ENCODE data around the gene SEBOX. TPM values are rescaled to one million over a fixed set of nuclear protein-coding genes. Genes with fewer than 3 reads are reported as not detected.

The SEBOX gene
- polyA plus RNA-seq, 3 donors, result not detected

DNA sequence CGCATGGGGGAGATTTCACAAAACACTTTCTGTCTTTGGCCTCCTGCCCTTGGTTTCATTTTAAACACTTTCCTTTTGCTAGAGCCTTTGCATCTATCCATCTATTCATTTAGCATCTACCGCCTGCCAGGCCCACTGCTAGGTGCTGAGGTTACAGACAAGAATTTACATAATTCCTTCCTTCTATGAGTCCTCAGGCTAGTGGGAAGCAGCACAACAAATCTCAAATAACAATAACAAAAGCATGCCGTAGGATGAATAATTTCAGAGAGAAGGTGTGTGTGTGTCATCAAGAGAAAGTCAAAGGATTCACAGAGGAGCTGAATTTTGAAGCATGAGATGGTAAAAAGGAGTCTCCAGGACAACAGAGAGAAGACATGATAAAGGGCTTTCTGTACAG lies 47.1 kb upstream of the SEBOX start:
- peaks cover 5% of the 10 kb centered on the region for H3K4me1 Mint-ChIP-seq
- no peaks in the 10 kb centered on the region for H3K9me3 Mint-ChIP-seq
- Histone ChIP-seq H3K4me1 (ENCODE audit: control insufficient read depth in 1 of 2, insufficient read depth in 2 of 2, low read length in 2 of 2) (no peaks in the 10 kb centered on the region), H3K36me3 (replicated peaks in 1 of 2; ENCODE audit: control insufficient read depth in 1 of 2, insufficient read depth in 2 of 2, low read length in 2 of 2) (no peaks in the 10 kb centered on the region), H2AFZ (ENCODE audit: insufficient read depth, low read depth, low read length, poor library complexity, severe bottlenecking) (no peak overlapping the region), H3K27ac (ENCODE audit: low read depth in 1 of 2, low read length in 2 of 2) (no peak overlapping the region), H3K4me2 (replicated peaks; ENCODE audit: extremely low read depth, low read length, poor library complexity, severe bottlenecking) (no peak overlapping the region), H4K20me1 (ENCODE audit: insufficient read depth, low read length) (no peaks in the 10 kb centered on the region), H3K9ac (ENCODE audit: insufficient read depth, low read length, poor library complexity, severe bottlenecking) (no peak overlapping the region), H3K79me2 (ENCODE audit: insufficient read depth, low read length) (no peaks in the 10 kb centered on the region), H3K27me3 (ENCODE audit: control insufficient read depth in 2 of 2, insufficient read depth in 2 of 2, low read length in 2 of 2) (no peaks in the 10 kb centered on the region), H3K9me3 (replicated peaks in 1 of 2; ENCODE audit: control insufficient read depth in 1 of 2, insufficient read depth in 1 of 2, low read length in 2 of 2) (no peaks in the 10 kb centered on the region), H3K4me3 (replicated peaks in 1 of 3; ENCODE audit: low read depth in 2 of 3, low read length in 3 of 3) (no peak overlapping the region)
- WGBS (ENCODE audit: insufficient coverage), result no CpG with 5 or more reads among the region's 3 CpGs
- TF ChIP-seq, protein P1, sequence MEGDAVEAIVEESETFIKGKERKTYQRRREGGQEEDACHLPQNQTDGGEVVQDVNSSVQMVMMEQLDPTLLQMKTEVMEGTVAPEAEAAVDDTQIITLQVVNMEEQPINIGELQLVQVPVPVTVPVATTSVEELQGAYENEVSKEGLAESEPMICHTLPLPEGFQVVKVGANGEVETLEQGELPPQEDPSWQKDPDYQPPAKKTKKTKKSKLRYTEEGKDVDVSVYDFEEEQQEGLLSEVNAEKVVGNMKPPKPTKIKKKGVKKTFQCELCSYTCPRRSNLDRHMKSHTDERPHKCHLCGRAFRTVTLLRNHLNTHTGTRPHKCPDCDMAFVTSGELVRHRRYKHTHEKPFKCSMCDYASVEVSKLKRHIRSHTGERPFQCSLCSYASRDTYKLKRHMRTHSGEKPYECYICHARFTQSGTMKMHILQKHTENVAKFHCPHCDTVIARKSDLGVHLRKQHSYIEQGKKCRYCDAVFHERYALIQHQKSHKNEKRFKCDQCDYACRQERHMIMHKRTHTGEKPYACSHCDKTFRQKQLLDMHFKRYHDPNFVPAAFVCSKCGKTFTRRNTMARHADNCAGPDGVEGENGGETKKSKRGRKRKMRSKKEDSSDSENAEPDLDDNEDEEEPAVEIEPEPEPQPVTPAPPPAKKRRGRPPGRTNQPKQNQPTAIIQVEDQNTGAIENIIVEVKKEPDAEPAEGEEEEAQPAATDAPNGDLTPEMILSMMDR (IDR thresholded peaks at IDR 0.05), result no peak
- no peak for DNase-seq
- intact Hi-C loops (cut with micrococcal nuclease), result loop anchor here in 1 of 2 donors (10.0 kb wide), 1 partner anchor 177 kb away; no protein-coding TSS in a partner anchor
- H3K36me3 Mint-ChIP-seq, result no peaks in the 10 kb centered on the region
- H3K4me3 Mint-ChIP-seq, result no peak overlapping the region
- no peak overlapping the region for H3K27ac Mint-ChIP-seq
- H3K27me3 Mint-ChIP-seq (ENCODE audit: low read depth in 3 of 3), result peaks cover 4 to 6% (median 5%) of the 10 kb centered on the region in 3 donors

DNA sequence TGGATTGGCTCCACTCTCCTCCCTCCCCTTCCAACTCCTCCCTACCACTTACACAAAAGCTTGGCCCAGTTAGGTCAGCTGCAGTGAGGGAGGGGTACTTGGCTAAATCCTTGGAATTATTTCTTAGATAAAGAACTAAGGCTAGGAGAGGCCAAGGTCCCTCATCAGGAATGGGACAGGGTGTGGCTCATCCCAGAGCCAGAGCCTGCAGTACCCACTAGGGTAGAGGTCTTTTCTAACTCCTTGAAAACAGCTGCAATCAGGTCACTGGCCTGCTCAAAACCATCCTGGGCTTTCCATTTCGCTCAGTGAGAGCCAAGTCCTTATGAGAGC lies 42.9 kb upstream of the SEBOX start:
- Histone ChIP-seq H3K36me3 (replicated peaks in 1 of 2; ENCODE audit: control insufficient read depth in 1 of 2, insufficient read depth in 2 of 2, low read length in 2 of 2) (no peaks in the 10 kb centered on the region), H3K27ac (ENCODE audit: low read depth in 1 of 2, low read length in 2 of 2) (no peak overlapping the region), H3K4me2 (replicated peaks; ENCODE audit: extremely low read depth, low read length, poor library complexity, severe bottlenecking) (no peak overlapping the region), H2AFZ (ENCODE audit: insufficient read depth, low read depth, low read length, poor library complexity, severe bottlenecking) (no peak overlapping the region), H3K79me2 (ENCODE audit: insufficient read depth, low read length) (no peaks in the 10 kb centered on the region), H3K9me3 (replicated peaks in 1 of 2; ENCODE audit: control insufficient read depth in 1 of 2, insufficient read depth in 1 of 2, low read length in 2 of 2) (no peaks in the 10 kb centered on the region), H4K20me1 (ENCODE audit: insufficient read depth, low read length) (no peaks in the 10 kb centered on the region), H3K4me1 (ENCODE audit: control insufficient read depth in 1 of 2, insufficient read depth in 2 of 2, low read length in 2 of 2) (peaks cover 32 to 37% of the 10 kb centered on the region in 2 donors), H3K27me3 (ENCODE audit: control insufficient read depth in 2 of 2, insufficient read depth in 2 of 2, low read length in 2 of 2) (no peaks in the 10 kb centered on the region), H3K9ac (ENCODE audit: insufficient read depth, low read length, poor library complexity, severe bottlenecking) (no peak overlapping the region), H3K4me3 (replicated peaks in 1 of 3; ENCODE audit: low read depth in 2 of 3, low read length in 3 of 3) (no peak overlapping the region)
- no peak overlapping the region for H3K4me3 Mint-ChIP-seq
- peaks cover 32% of the 10 kb centered on the region for H3K4me1 Mint-ChIP-seq
- H3K27ac Mint-ChIP-seq, result no peak overlapping the region
- intact Hi-C loops (cut with micrococcal nuclease), result no loop called here
- whole genome bisulfite sequencing (ENCODE audit: insufficient coverage), result 100% methylated on average over 1 of the region's 1 CpG
- H3K9me3 Mint-ChIP-seq, result no peaks in the 10 kb centered on the region
- TF ChIP-seq, protein P1 (IDR thresholded peaks at IDR 0.05), result no peak
- H3K36me3 Mint-ChIP-seq, result peaks cover 0 to 2% of the 10 kb centered on the region in 2 donors
- DNase-seq, result no peak
- H3K27me3 Mint-ChIP-seq (ENCODE audit: low read depth in 3 of 3), result peaks cover 0 to 8% (median 2%) of the 10 kb centered on the region in 3 donors

Data from CD14-positive monocyte (primary cell).